NCI-H226 (cell line): ENCODE data around the gene TRIB2.
A peak's percentile ranks its signal among the peaks of the same experiment; 100 is the strongest.

ENCODE experiments used
- DNase-seq: peaks from one replicate; pipeline ENCODE4 v3.0.0-alpha.2; 2015

Gene TRIB2

GRCh38 chr2:12721566-12722446 is 5.1 kb downstream of the TRIB2 start:
- peak; percentile 53 for DNase-seq

GRCh38 chr2:12722447-12723316 is 5.9 kb downstream of the TRIB2 start:
- DNase-seq, result no peak

GRCh38 chr2:12723736-12724463 is 7.2 kb downstream of the TRIB2 start:
- no peak for DNase-seq

DNA sequence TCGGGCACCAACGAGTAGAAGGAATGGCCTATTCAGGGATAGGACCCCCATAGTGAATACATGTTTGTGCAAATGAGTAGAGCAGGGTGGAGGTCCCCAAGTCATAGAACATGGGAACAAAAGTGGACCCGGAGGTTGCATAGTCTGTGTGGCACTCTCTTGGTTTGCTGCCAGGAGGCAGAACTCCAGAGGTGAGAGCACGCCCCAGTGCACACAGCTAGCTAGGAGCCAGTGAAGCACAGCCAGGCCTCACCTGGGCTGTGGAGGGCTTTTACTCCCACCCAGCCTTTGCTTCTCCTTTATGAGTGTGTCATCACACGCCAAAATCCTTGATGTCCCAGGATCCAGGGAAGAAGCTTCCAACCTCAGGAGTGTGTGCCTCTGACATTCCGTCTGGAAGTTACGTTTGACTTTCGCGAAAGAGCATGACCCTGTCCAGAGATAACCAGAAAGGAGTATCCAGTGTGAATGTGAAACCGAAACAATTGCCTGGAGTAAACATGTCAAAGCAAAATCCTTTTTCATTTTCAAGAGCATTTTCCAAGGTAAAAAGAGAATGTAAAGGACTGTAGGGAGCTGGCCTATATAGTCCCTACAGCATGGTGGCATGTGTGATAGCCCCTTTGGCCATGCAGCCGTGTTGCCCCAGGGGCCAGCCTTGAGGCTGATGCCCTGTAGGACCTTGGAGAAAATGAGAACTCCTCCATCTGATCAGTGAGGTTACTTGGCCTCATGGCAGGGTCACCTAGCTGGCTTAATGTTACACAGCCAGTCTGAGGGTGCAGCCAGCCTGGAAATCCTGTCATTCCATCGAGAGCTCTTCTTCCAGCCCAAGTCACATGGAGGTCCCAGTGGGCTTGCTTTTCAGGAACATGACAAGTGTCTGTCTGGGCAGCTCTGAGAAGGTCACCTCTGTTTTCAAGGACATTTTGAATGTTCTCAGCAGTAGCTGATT is 8.8 kb downstream of the TRIB2 start:
- no peak for DNase-seq

DNA sequence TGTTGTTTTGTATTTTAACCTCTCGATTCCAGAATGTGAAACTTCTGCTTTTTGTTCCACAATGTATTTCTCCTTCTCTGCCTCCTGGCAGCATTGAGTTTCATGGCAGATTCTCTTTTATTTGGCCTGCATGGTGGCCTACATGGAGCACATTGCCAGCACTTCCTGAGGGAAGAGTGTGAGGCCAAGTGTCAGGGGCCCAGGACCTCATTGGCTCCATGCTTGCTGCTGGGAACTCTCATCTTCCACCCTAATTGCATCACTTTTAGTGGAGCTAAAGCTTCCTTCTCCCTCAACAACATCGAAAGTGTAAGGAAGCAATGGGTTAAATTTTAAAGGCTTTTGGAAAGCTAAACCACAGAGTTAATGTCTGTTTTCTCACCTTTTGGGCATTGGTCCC is 9.5 kb downstream of the TRIB2 start:
- DNase-seq, result no peak

DNA sequence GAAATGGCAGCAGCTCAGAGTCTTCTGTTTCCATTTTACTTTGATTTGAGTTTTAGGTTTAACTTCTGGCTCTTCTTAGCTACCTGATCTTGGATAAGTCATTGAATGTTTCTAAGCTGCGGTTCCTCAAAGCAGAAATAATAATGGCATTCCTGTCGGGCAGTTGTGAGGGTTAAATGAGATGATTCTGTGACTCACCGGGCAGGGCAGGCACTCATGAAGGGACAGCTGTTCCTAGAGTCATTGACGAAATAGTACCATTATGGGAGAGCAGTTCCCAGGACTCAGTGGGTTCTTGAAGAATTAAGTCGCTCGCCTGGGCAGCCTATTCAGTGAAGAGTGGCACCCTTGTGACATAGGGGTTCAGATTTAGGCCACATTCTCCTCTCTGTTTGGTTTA is 10.3 kb downstream of the TRIB2 start:
- no peak for DNase-seq

GRCh38 chr2:12727641-12728040 is 10.9 kb downstream of the TRIB2 start:
- DNase-seq, result no peak

- DNase-seq, result no peak
Observed at GRCh38 chr2:12728221-12728777, 11.6 kb downstream of the TRIB2 start.

DNA sequence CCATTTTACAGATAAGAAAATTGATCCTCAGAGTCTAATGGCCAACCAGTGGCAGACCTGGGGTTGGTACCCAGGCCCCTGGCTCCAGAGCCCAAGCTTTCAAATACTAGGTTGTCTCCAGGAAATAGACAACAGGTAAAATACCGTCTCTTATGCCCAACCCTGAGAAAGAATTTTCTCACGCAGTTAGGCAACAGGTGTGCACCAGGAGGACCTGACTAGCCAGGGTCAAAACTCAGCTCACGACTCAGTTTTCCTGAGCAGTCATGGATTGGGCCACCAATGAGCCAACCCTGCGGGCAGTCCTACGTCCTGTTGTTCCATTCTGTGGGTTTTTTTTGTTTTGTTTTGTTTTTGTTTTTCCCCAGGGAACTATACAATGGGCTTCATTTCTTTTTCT is 13.5 kb downstream of the TRIB2 start:
- no peak for DNase-seq

GRCh38 chr2:12731701-12732280 is 15.1 kb downstream of the TRIB2 start:
- DNase-seq, result no peak

DNA sequence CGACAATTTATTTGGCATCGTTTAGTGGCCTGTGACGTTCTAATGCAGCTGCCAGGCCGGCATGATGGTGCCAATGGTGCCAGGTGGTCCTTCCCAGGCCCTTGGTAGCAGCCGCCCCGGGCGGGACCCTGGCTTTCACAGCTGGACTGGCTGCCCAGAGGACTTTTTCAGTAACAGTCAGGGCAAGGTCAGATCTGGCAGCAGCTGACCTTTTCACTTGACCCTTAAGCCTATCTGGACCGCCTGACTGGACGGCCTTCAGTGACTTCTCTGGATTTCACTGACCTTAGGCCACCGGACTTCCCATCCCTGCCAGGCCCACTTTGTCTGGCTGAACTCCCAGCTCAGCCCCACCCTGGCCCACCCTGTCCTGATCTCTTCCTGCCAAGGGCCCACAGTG is 15.9 kb downstream of the TRIB2 start:
- DNase-seq, result no peak

- no peak for DNase-seq
Observed at GRCh38 chr2:12733846-12734245, 17.1 kb downstream of the TRIB2 start.

- no peak for DNase-seq
Observed at GRCh38 chr2:12734914-12735654, 18.3 kb downstream of the TRIB2 start.

DNA sequence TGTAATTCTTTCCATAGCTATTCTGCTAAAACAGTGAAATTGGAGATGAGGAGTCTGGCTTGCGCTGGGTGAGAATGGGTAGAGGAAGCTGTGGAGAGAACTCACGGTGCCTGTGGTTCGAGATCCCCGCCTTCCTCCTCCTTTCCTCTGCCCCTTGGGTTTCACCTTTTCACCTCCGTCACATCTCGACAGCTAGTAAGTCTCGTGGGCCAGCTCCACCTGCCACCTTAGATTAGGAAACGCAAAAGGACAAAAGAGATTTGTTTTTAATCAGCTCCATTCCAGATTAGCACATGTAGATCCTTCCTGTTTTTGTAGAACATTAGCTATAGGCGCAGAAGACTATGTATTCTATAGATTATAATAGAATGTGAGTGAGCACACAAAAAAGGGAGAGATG is 20.6 kb downstream of the TRIB2 start:
- DNase-seq, result no peak

DNA sequence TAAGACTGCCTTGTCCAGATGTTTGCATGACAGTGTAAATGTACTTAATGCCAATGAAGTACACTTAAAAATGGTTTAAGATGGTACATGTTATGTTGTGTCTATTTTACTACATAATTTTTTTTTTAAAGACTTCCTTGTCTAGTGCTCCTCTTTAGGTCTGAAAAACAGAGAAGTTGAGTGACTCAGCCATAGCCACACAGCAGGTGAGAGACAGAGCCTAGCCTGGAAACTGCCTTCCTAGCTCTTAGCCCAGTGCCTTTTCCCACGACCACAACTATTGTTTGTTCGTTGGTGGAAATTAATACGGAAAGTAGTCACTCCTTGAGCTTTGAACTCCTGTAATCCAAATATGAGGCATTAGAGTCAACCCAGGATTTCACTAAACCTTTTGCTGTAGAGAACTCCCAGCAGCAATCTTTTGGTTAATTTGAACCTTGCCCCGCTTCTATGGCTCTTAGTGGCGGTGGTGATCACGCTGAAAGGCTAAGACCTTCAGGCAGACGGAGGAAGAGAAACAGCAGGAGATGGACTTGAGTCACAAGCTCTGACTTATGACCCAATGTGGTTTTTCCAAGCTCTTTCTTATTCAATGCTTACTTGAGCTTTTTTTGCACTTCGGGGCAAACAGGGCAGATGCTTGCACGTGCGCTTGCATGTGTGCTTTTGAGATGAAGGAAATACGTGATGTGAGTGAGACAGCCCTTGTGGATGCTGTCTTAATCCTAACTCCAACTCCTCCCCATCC is 21.2 kb downstream of the TRIB2 start:
- no peak for DNase-seq

- no peak for DNase-seq
Observed at GRCh38 chr2:12739721-12740254, 23.1 kb downstream of the TRIB2 start.

- no peak for DNase-seq
Observed at GRCh38 chr2:12741380-12741779, 24.6 kb downstream of the TRIB2 start.

- DNase-seq, result no peak
Observed at GRCh38 chr2:12742891-12743290, 26.2 kb downstream of the TRIB2 start.

DNA sequence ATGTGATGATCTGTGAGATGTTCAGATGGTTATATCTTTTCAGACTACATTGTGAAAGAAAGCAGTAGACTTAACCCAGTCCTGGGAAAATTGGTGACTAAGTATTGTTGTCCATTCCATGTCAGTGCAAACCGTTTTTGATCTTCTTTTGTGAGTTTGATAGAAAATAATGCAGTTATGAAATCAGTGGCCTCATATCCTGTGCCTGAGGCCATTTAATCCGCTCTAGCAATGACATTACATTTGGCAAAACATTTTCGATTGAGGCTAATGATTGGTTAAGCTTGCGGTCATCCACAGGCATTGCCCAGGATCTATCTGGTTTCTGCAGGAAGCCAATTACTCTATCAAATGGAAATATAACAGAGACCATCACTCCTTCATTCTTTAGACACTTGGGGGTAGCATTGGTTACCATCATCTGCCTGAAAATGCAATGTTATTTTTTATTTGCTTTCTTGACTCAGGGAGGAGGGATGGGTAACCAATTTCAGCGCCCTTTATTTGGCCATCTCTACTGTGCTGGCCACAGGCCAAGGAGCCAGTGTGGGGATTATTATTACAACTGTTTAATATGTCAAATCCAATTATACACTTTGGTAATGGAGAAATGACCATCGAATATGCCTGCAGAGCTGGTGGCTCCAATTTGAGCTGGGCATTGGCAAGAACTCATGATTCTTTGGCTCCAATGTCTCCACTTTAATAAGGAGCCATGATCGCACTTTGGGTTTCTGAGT is 33.6 kb downstream of the TRIB2 start:
- DNase-seq, result no peak
